Neuron (in vitro differentiated cells): ENCODE measurements around the gene FLYWCH1.
"Not testable (repeated sequence)": the region's sequence is repeated elsewhere in the genome, so short reads cannot be mapped to it uniquely, and the experiment has no call there.

Experiments
- H2AFZ ChIP-seq: one replicate; pipeline ENCODE4 v1.6.1; 2013; ENCODE audit warnings: low read depth, mild to moderate bottlenecking, inconsistent platforms, low read length, moderate library complexity
- H3K27me3 ChIP-seq: one replicate; pipeline ENCODE4 v1.6.1; 2013; ENCODE audit warnings: low read length; ENCODE audit not compliant: insufficient read depth
- H3K36me3 ChIP-seq: one replicate; pipeline ENCODE4 v1.6.1; 2013; ENCODE audit warnings: low read length; ENCODE audit not compliant: insufficient read depth
- H3K4me1 ChIP-seq: one replicate; pipeline ENCODE4 v1.6.1; 2013; ENCODE audit warnings: low read length; ENCODE audit not compliant: insufficient read depth
- H3K4me3 ChIP-seq: 2 replicates; pipeline ENCODE4 v1.5.1; 2013; ENCODE audit warnings: mild to moderate bottlenecking, low read length, moderate library complexity
- H3K9me3 ChIP-seq: one replicate; pipeline ENCODE4 v1.6.1; 2013; ENCODE audit warnings: low read length

The FLYWCH1 gene

DNA sequence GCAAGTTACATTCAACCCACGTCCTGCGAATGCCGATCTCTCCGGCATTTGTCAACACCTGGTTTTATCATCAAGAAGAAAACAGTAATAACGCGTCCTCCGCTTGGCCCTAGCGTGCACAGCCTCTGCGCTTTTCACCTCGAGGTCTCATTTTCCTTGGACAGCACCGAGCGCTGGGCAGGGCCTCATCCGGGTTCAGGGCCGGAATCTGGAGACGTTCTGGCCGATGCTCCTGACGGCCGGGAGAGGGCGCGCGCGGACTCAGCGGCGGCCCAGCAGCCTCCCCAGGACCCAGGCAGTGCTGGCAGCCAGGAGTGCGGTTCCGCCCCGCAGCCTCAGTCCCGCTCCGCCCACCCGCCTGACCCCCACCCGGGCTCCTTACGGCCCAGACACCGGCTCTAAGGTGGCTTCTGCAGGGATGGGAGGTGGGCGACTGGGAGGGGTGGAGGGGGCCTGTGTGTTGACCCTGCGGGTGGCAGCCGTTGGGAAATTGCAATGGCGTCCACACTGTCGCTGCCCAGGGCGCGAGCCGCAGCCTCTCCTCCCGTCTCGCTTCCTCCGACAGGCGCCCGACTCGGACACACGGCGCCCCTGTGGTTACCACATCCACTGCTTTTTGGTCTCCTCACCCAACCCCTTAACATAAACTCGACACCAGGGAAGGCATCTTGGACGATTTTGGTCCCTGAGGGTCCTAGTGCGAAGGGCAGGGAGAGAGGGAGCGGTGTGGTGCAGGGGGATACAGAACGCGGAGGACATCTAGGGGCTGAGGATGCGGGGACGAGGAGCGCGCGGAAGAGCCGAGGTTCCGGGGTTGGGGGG, 7.4 kb upstream of the FLYWCH1 start:
- peak overlapping the region; percentile 78 for H3K4me3 ChIP-seq
- H3K9me3 ChIP-seq, result no peaks in the 10 kb centered on the region
- peak overlapping the region; percentile 11 for H2AFZ ChIP-seq
- H3K4me1 ChIP-seq, result peaks cover 13% of the 10 kb centered on the region
- no peaks in the 10 kb centered on the region for H3K27me3 ChIP-seq
- H3K36me3 ChIP-seq, result no peaks in the 10 kb centered on the region

DNA sequence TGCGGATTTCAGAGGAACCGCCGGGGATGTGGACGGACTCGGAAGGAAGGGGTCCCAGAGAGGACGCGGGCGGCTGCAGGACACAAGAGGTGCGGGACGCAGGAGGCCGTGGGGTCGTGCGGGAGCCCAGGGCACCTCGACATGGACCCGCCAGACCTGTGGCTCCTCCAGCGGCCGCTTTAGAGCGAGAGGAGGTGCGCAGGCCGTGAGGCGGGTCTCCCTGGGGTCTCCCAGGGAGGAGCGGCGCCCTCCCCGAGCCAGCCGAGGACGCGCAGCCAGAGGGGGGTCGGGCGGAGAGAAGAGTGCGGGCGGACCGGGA, 6.8 kb upstream of the FLYWCH1 start:
- Histone ChIP-seq H3K27me3 (no peaks in the 10 kb centered on the region), H3K4me1 (peaks cover 10% of the 10 kb centered on the region), H3K9me3 (no peaks in the 10 kb centered on the region), H3K36me3 (no peaks in the 10 kb centered on the region), H2AFZ (no peak overlapping the region), H3K4me3 (peak overlapping the region; percentile 78)

- Histone ChIP-seq H3K36me3 (no peaks in the 10 kb centered on the region), H3K27me3 (no peaks in the 10 kb centered on the region), H2AFZ (no peak overlapping the region), H3K4me1 (peaks cover 10% of the 10 kb centered on the region), H3K4me3 (peak overlapping the region; percentile 78), H3K9me3 (no peaks in the 10 kb centered on the region)
Observed at GRCh38 chr16:2905241-2905987, 6.3 kb upstream of the FLYWCH1 start.

DNA sequence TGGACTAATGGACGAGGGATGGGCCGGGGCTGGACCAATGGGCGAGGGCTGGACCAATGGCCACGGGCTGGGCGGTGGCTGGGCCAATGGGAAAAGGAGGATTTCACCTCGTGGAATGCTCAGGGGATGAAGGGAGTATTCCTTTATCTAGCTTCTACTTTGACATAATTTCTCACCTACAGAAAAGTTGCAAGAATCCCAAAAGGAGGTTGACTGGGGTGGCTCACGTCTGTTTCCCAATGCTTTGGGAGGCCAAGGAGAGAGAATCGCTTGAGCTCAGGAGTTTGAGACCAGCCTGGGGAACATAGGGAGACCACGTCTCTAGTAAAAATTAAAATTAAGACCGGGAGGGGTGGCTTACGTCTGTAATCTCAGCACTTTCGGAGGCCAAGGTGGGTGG, 5.7 kb upstream of the FLYWCH1 start:
- H2AFZ ChIP-seq, result no peak overlapping the region
- no peaks in the 10 kb centered on the region for H3K9me3 ChIP-seq
- H3K27me3 ChIP-seq, result no peaks in the 10 kb centered on the region
- no peak overlapping the region for H3K4me3 ChIP-seq
- H3K36me3 ChIP-seq, result no peaks in the 10 kb centered on the region
- H3K4me1 ChIP-seq, result peaks cover 10% of the 10 kb centered on the region

GRCh38 chr16:2907084-2907753, 4.5 kb upstream of the FLYWCH1 start:
- H2AFZ ChIP-seq, H3K36me3 ChIP-seq, H3K4me3 ChIP-seq, H3K9me3 ChIP-seq, H3K27me3 ChIP-seq, H3K4me1 ChIP-seq: not testable (repeated sequence)

GRCh38 chr16:2910441-2910969, 1.2 kb upstream of the FLYWCH1 start:
- peaks cover 14% of the 10 kb centered on the region for H3K4me1 ChIP-seq
- no peaks in the 10 kb centered on the region for H3K9me3 ChIP-seq
- no peak overlapping the region for H3K4me3 ChIP-seq
- no peaks in the 10 kb centered on the region for H3K27me3 ChIP-seq
- peaks cover 14% of the 10 kb centered on the region for H3K36me3 ChIP-seq
- H2AFZ ChIP-seq, result no peak overlapping the region

GRCh38 chr16:2912330-2913199, 834 bp downstream of the FLYWCH1 start:
- Histone ChIP-seq H3K4me3 (peak overlapping the region; percentile 90), H3K36me3 (peaks cover 15% of the 10 kb centered on the region), H2AFZ (peak overlapping the region; percentile 97), H3K27me3 (no peaks in the 10 kb centered on the region), H3K9me3 (no peaks in the 10 kb centered on the region), H3K4me1 (peaks cover 9% of the 10 kb centered on the region)

GRCh38 chr16:2913603-2914002, 1.9 kb downstream of the FLYWCH1 start:
- no peaks in the 10 kb centered on the region for H3K27me3 ChIP-seq
- no peak overlapping the region for H2AFZ ChIP-seq
- H3K4me3 ChIP-seq, result no peak overlapping the region
- H3K9me3 ChIP-seq, result no peaks in the 10 kb centered on the region
- H3K36me3 ChIP-seq, result peaks cover 17% of the 10 kb centered on the region
- peaks cover 9% of the 10 kb centered on the region for H3K4me1 ChIP-seq

GRCh38 chr16:2914233-2914632, 2.5 kb downstream of the FLYWCH1 start:
- Histone ChIP-seq H3K27me3 (no peaks in the 10 kb centered on the region), H3K4me1 (peaks cover 9% of the 10 kb centered on the region), H3K4me3 (no peak overlapping the region), H3K36me3 (peaks cover 19% of the 10 kb centered on the region), H2AFZ (no peak overlapping the region), H3K9me3 (no peaks in the 10 kb centered on the region)

- Histone ChIP-seq H2AFZ (no peak overlapping the region), H3K9me3 (no peaks in the 10 kb centered on the region), H3K27me3 (no peaks in the 10 kb centered on the region), H3K4me1 (peaks cover 9% of the 10 kb centered on the region), H3K36me3 (peaks cover 19% of the 10 kb centered on the region), H3K4me3 (no peak overlapping the region)
Observed at GRCh38 chr16:2915196-2915929, 3.6 kb downstream of the FLYWCH1 start.

- H2AFZ ChIP-seq, result no peak overlapping the region
- no peak overlapping the region for H3K4me3 ChIP-seq
- no peaks in the 10 kb centered on the region for H3K9me3 ChIP-seq
- no peaks in the 10 kb centered on the region for H3K27me3 ChIP-seq
- H3K36me3 ChIP-seq, result peaks cover 13% of the 10 kb centered on the region
- no peaks in the 10 kb centered on the region for H3K4me1 ChIP-seq
Observed at GRCh38 chr16:2919511-2920255, 8.0 kb downstream of the FLYWCH1 start.
